ENCODE data around the gene MAML2. TPM values are rescaled to one million over a fixed set of nuclear protein-coding genes. Genes with fewer than 3 reads are reported as not detected.

MAML2 gene
- total and polyA plus RNA-seq, 2 experiments from 2014 or later: 2.0 to 7.1 TPM

- Mint-ChIP-seq H3K27me3 (ENCODE audit: insufficient read depth, low read depth, poor library complexity) (no peaks in the 10 kb centered on the region), H3K27ac (no peak overlapping the region), H3K4me3 (no peak overlapping the region), H3K9me3 (no peaks in the 10 kb centered on the region), H3K36me3 (ENCODE audit: low read depth) (no peaks in the 10 kb centered on the region), H3K4me1 (peaks cover 32% of the 10 kb centered on the region)
- peaks cover 7% of the 10 kb centered on the region; the same call in 1 of the 2 replicates for H3K9me2 ChIP-seq (ENCODE audit: insufficient read depth)
- 0 out of 2 replicates have a peak, but pooled peaks cover 3% of the 10 kb centered on the region for H4K20me1 ChIP-seq (replicated peaks; ENCODE audit: insufficient read depth)
- TF ChIP-seq ZNF114 (CRISPR knock-in tag; IDR thresholded peaks at IDR 0.05): no peak
- no peak for TF ChIP-seq REST (IDR thresholded peaks at IDR 0.05; ENCODE audit: unreplicated experiment)
- no peak for TF ChIP-seq EZH2phosphoT487 (IDR thresholded peaks at IDR 0.05; ENCODE audit: unreplicated experiment)
- TF ChIP-seq ETS1 (IDR thresholded peaks at IDR 0.05): no peak
- no peak for TF ChIP-seq CREB1 (CRISPR knock-in tag; IDR thresholded peaks at IDR 0.05; ENCODE audit: low read depth)
- no peak for TF ChIP-seq CTCF (conservative IDR thresholded peaks at IDR 0.05; ENCODE audit: low read depth in 2 of 2)
- no peak for TF ChIP-seq STAT1 (IDR thresholded peaks at IDR 0.05; ENCODE audit: unreplicated experiment)
- TF ChIP-seq ZNF331 (CRISPR knock-in tag; IDR thresholded peaks at IDR 0.05; ENCODE audit: low read depth): no peak
- no peak for TF ChIP-seq POLR2AphosphoS5 (IDR thresholded peaks at IDR 0.05; ENCODE audit: low read depth)
- no peak for TF ChIP-seq ZNF462 (CRISPR knock-in tag; IDR thresholded peaks at IDR 0.05)
- H3K4me1 ChIP-seq (ENCODE audit: insufficient read depth): peaks cover 29% of the 10 kb centered on the region
- DNase-seq (ENCODE audit: low spot score) (no peak), ATAC-seq (no peak)
- H3K36me3 ChIP-seq (ENCODE audit: insufficient read depth): no peaks in the 10 kb centered on the region; the same call in 1 of the 2 replicates
- H3K4me3 ChIP-seq: no peak overlapping the region
- H3K79me2 ChIP-seq (replicated peaks; ENCODE audit: insufficient read depth): no peaks in the 10 kb centered on the region
- H3K4me2 ChIP-seq: 0 out of 2 replicates have a peak overlapping the region, but pooled peaks have one; percentile 17
- no peaks in the 10 kb centered on the region for H3F3A ChIP-seq (replicated peaks; ENCODE audit: low read depth)
- H3K27ac ChIP-seq (ENCODE audit: low read depth): no peak overlapping the region; the same call in 1 of the 2 replicates
- no peak overlapping the region for H2AFZ ChIP-seq
- H3K27me3 ChIP-seq (ENCODE audit: insufficient read depth): no peaks in the 10 kb centered on the region
These were observed 174.4 kb downstream of the MAML2 start for GRCh38 chr11:96168623-96169022.

Measured in GM23338 (cell line).